GM18870 (cell line): ENCODE data around the gene INSIG1.

Experiments
- ATAC-seq: cut with Tn5 transposase; IDR thresholded peaks from one replicate; pipeline ENCODE4 v1.9.1; 2021; ENCODE audit warnings: moderate library complexity; ENCODE audit not compliant: unreplicated experiment

INSIG1 gene

DNA sequence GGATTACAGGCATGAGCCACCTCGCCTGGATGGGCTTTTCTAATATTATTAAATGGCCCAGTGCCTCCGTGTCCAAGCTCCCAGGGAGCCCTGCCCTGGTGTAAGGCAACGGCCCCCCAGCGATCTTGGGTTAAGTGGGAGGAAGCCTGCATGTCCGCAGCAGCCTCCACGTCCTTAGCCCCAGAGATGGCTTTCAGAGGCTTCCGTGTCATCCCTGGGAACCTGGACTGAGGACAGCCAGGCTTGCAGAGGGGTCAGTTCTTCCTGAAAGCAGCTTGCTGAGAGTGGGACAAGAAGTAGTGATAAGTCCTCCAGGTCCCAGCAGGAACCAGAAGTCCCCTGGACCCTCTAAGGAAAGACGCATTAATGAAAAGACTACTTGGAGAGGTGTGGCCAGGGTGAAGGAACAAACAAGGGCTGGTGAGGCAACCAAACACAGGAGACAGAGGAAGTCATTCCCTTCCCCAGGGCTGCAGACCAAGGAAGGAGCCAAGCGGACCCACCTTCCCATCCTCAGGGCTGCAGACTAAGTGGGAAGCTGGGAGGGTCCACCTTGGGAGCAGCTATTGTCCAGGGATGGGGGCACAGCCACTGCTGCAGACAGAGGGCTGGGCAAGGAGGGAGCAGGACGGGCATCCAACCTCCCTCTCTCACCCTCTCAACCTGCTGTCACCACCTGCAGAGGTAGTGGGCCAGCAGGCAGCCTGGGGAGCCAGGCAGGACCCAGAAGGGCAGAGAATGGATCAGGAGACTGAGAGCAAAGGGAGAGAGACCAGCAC is 13.0 kb upstream of the INSIG1 start:
- no peak for ATAC-seq

DNA sequence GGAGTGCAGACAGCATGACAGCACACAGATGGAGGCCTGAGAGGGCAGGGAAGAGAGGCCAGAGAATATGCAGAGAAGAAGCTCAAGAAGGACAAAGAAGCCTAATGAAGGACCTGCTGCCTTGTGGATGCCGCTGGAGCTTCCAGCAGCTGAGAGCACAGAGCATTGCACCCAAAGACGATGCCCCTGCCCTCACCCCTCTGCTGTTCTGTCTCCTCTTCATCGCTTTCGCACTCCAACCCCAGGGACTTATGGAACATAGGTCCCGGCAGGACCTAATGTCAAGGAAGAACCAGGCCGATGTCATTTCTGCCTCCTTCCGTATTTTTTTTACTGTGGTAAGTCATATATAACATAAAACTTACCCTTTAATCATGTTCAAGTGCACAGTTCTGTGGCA is 12.3 kb upstream of the INSIG1 start:
- no peak for ATAC-seq

DNA sequence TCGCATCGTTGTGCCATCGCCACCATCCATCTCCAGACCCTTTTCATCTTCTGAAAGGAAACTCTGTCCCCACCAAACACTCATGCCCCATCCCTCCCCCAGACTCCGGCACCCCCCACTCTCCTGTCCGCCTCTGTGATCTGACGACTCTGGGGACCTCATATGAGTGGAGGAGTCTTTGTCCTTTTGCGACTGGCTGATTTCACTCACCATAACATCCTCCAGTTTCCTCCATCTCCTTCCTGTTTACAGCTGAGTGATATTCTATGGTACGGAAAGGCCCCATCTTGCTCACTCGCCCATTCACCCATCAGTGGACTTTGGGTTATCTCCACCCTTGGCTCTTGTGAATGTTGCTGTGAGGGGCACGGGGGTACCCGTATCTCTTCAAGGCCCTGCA is 11.8 kb upstream of the INSIG1 start:
- ATAC-seq = no peak

DNA sequence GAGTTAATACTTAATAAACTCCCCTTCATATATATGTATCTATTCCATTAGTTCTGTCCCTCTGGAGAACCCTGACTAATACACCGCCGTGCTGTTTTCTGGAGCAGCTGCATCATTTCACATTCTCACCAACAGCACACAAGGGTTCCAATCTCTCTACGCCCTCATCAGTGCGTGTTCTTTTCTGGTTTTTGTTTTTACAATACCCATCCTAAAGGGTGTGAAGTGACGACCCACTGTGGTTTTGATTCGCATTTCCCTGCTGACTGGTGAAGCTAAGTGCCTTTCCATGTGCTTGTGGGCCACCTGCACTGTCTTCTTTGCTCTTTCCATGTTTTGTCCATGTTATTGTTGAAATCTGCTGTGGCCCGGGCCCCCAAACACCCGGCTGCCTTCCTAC is 11.0 kb upstream of the INSIG1 start:
- no peak for ATAC-seq

DNA sequence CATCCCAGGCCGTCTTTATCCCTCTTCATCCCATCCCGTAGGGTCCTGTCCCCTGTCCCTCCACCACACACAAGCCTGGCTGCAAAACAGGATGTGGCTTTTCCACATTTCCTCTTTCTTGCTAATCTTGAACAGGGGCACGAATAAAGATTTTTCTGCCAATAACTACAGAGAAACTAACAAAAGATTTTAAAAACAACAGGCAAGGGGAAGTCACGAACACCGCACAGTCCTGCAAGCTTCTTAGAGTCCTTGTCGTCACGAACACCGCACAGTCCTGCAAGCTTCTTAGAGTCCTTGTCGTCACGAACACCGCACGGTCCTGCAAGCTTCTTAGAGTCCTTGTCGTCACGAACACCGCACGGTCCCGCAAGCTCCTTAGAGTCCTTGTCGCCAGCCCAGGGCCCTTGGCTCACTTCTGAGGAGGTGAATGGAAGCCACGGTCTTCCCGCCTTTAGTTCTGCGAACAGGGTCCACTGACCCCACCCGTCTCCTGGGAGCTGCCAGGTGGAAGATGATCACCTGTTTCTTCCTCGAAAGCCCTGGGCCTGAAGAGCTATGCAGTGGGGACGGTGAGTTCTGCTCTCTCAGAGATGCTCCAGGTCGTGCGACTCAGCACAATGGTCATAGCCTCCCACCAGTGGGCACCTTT is 10.3 kb upstream of the INSIG1 start:
- ATAC-seq = no peak

DNA sequence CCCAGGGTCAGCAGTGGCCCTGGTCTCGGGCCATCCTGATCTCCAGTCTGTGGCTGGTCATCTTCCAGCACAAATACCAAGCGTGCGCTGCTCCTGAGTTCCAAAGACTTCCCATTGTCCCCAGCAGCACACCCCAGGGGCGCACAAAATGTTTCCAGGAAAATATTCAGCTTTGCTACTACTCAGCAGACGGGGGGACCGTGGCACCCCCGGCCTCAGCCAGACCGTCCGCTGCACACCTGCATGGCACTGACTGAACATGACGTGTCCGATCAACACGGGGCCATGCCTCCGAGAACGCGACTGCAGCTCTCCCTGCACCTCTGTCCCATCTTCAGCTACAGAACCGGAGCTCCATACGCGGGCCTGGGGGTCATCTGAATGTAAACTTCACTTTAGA is 9.6 kb upstream of the INSIG1 start:
- ATAC-seq = no peak

DNA sequence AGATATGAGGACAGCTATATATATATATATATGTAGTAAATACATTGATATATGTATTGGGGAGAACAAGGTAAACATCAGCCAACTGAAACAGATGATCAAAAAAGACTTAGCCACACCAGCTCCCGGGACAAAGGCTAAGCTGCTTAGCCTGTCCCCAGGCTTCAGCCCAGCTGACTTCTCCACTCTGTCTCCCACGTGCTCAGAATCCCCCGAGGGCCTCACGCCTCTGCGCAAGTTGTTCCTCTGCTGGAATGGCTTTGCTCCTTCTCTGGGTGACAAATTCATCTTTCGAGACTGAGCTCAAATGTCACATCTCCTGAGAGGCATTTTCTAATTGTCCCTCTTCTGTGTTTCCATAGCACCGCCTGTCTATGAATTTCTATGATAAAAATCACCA is 8.6 kb upstream of the INSIG1 start:
- ATAC-seq = no peak

DNA sequence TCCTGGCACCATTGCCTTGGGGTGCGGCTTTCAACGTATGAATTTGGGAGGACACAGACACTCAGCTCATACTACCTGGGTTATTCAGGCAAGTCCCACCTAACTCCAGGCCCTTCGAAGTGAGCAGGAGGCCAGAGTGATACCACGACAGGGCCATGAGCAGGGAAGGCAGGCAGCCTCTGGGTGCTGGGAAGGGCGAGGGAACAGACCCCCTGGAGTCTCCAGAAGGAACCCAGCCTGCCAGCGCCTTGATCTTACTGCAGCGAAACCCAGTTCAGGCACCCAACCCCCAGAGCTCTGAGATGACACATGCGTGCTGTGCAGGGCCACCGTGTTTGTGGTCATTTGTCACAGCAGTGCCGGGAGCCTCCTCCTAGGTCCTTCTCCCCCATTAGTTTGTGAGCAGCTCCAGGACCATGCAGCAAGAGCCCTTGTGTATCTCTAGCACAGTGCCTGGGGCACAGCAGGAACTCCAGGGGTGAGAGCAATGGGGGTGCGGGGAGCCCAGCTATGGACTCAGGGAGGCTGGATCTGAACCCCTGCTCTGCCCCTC is 7.7 kb upstream of the INSIG1 start:
- no peak for ATAC-seq

DNA sequence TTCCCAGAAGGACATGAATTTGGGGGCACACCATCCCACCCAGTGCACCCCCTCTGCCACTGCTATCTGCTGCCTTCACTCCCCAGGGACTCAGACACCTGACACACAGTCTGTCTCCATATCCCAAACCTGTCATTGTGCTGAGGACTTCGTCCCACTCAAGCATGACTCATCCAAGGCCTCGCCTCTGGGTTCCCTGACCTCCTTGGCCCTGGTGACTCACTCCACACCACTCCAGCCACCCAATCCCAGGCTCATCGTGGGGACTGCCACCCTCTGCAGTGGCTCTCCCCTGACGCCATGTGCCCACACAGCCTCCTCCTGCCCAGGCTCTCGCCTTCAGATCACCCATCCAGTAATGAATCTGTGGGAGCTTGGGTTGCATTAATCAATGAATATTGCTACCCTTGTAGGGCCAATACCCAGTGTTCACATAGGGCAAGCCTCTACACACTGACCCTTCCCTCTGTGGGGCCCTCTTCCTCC is 6.6 kb upstream of the INSIG1 start:
- ATAC-seq = no peak

DNA sequence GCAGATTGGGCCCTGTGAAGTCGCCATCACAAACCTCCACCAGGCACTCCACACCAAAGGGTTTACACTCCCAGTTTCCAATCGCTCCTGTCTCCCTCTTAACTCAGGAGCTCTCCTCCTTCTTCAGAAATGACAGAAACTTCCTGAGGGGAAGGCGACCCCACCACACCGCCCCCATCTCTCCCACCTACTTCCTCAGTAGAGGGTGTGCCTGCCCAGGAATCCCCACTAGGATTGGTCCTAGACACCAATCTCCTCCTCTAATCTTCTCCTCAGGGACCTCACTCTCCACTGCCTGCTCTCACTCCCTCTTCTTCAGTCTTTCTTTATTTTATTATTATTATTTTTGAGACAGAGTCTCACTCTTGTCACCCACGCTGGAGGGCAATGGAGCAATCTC is 5.9 kb upstream of the INSIG1 start:
- ATAC-seq = no peak

DNA sequence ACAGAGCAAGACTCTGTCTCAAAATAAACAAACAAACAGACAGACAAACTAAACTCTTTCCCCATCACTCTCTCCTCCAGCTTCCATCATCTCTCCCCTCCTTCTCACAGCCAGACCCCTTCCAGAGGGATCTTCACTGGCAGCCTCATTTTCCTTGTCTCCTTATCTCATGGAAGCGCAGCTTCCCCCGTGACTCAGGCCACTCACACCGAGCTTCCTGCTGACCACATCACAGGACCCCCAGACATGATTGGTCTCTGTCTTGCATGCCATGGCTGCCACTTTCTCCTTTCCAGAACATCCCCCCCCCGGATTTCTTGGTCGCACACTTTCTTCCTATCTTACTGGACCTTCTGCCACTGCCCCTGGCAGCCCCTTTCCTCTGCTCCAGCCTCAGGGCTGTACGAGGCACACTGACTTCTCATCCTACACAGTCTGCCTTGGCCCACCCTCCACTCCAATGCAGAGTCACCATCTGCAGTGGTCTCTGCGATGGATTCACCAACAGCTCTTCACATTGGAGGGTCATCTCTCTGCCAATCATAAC is 4.9 kb upstream of the INSIG1 start:
- no peak for ATAC-seq

DNA sequence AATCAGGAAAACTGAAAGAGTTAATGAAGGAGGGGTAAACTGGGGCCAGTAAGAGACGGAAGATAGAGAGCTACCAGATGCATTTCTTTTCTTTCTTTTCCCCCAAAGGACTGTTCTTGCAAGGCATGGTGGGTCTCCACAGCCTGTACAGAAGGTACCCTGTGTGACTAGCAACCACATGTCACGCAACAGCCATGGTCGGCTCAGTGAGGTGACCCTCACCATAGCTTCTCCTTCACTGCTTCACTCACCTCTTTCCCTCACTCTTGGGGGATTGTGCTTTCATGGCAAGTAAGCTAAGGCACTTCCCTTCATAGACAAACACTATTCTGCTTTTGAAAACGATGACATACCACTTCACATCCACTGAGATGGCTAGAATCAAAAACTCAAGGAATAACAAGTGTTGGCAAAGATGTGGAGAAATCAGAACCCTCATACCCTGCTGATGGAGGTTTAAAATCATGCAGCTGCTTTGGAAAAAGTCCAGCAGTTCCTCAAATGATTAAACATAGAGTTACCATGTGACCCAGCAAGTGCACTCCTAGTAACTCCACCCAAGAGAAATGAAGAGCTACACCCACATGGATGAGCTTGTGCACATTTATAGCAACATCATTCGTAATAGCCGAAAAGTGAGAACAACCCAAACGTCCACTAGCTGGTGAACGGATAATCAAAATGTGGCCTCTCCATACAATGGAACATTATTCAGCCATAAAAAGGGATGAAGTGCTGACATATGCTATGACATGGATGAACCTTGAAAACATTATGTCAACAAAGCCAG is 3.8 kb upstream of the INSIG1 start:
- ATAC-seq = no peak

DNA sequence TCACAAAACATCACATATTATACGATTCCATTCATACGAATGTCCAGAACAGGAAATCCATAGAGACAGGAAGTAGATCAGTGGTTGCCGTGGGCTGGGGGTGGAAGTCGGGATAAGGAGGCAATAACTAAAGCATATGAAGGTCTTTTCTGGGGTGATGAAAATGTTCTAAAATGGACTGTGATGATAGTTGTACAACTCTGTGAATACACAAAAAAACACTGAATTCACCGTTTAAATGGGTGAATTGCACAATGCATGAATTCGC is 3.2 kb upstream of the INSIG1 start:
- no peak for ATAC-seq

DNA sequence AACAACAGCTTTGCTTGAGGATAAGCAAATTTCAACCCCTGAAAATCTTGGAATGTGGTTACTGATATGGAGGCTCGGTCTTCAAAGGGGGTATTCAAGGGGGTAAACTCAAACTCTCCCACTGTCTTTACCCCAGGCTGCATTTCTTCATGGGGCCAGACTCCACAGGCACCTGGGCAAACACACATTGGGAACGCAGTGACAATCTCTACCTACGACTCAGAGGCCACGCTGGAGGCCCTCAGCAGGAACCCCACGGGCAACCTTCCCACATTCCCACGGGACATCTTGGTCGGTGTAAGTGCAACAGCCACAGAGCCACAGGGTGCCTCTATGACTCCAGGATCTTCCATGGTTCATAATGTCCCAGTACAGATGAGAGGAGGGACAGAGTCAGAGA is 2.2 kb upstream of the INSIG1 start:
- no peak for ATAC-seq

DNA sequence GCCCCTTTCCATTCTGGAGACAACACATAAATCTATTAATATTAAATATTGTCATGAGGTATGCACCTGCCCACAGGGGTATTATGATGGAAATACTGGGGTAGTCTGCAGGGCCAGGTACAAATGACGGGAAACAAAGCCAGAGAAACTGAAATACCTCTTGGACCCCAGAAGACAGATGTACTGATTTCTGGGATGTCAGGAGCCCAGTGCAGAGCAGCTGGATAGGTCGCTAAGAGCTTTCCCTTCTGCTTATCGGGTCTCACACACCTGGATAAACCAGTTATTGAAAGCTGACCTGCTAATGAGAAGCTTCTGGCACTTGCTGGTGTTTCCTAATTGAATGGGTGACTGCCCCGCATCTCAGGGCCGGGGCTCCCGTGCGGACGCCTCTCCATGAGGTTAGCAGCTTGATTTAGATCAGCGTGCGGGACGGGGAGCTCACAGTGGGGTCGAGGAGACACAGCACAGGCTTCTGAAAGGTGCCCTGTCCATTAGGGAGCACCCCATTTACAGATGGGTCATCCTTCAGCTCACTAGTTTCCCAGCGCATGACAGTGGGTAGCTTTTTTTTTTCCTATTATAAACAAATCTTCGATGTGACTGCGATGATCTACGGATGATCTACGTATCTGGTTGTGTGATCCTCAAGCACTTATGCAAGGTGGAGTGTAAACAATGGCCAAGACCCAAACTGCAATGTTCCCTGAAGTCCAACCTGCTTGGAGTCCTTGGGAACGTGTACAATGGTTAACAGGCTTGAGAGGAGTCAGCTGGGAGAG is 1.5 kb upstream of the INSIG1 start:
- no peak for ATAC-seq

DNA sequence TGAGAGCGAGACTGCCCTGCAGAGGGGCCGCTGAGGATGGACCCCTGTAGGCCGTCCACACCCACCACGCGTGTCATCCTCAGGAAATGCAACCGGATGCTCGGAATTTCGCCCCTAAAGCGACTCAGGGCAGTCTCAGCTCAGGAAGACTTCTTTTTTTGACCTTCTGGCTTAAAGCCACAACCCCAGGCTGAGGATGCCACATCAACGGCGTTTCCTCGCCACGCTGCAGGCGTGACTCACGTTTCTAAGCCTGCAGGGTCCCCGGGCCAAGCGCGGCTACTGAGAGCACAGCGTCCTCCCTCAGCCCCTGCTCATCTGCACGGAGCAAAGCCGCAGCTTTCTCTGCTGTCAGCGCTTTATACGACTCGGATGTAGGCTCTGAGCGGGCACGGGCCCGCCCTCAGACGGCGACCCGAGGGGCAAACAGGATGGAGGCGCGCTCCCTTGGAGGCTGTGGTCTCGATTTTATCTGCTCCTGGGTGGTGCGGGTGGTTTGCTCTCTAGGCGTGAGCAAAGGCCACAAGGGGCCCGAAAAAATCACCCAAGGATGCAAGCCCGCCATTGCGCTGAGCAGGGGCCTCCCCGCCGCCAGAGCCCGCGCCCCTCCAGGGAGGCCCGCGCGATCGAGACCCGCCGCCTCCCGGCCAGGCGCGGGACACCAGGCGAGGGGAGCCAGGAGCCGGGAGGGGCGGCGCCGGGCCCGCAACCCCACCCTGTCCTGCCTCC is 726 bp upstream of the INSIG1 start:
- peak; percentile 12 for ATAC-seq

DNA sequence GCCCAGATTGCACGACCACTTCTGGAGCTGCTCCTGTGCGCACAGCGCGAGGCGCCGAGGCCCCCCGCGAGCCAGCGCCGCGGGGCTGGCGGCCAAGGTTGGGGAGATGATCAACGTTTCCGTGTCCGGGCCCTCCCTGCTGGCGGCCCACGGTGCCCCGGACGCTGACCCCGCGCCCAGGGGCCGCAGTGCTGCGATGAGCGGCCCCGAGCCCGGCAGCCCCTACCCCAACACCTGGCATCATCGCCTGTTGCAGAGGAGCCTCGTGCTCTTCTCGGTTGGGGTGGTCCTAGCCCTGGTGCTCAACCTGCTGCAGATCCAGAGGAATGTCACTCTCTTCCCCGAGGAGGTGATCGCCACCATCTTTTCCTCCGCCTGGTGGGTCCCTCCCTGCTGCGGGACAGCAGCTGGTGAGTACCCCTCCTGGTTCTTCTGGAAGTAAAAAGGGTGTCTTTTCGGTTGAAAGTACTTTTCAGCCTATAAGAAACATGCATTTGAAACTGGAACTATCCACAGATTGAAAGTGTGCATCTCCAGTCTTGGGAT is 683 bp downstream of the INSIG1 start:
- ATAC-seq = peak; percentile 0

DNA sequence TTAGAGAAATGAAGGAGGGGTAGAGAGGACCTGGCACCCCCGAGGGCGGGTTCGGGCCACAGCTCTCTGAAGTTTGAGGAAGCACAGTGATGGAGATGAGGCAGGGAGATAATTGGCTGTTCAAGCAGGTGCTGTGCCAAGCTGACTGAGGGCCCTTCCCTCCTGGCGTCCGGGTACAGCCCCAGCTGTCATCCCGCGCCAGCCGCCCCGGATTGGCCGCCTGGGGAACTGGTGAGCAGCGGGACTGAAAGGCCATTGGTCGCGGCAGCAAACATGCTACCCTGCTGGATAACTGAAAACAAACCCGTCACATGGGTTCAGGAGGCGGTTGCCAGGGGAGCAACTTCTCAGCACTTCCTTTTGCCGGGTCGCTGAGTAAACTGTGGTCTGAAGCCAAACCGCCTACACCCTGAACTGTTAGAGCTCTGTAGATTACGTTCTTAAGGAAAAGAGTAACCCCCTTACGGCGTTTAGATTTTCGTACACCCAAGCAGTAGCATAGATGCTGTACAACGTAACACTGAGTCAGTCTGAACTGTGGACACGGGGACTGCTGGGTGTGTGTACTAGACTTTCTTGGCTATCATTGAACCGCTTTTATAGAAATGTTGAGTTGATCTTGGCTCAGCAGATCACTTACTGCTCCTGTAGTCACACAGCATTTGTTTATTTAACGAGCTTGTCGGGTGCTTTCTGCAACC is 1.3 kb downstream of the INSIG1 start:
- ATAC-seq = peak; percentile 87

DNA sequence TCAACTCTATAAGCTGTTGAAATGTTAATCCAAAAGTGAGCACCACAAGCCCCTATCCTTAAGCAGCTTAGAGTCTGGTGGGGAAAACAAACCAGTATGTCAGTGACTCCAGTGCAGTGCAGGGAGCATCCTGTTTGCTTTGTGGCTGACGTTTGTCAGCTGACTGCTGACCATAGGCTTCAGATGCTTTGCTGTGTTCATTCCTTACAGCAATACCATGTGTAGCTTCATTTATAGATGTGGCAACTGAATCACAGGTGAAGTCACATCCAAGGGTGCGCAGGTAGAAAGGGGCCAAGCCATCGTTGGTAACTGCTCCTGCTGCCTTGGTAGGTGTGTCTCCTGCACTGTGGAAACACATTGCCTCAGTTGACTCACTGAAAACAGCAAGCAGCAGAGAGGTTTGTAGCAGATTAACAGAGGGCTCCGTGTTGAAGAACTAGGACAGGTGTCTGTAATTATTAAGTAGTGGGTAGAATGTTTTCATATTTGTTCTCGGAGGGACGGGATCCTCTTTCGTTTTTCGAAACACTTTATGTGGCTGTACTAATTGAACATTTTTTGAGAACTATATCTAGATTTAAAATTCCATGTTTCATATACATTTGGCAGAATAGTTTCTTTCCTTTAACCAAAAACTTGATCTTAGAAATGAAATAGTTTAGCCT is 2.0 kb downstream of the INSIG1 start:
- ATAC-seq = no peak
